ENCODE data around the gene CISD3. TPM values are rescaled to one million over a fixed set of nuclear protein-coding genes. Genes with fewer than 3 reads are reported as not detected.

Gene CISD3
- total and polyA plus RNA-seq, 2 of the 8 experiments (the other 6 are each of a cell fraction or from before 2014, with no cell fraction given): 9.4 to 11.1 TPM

DNA sequence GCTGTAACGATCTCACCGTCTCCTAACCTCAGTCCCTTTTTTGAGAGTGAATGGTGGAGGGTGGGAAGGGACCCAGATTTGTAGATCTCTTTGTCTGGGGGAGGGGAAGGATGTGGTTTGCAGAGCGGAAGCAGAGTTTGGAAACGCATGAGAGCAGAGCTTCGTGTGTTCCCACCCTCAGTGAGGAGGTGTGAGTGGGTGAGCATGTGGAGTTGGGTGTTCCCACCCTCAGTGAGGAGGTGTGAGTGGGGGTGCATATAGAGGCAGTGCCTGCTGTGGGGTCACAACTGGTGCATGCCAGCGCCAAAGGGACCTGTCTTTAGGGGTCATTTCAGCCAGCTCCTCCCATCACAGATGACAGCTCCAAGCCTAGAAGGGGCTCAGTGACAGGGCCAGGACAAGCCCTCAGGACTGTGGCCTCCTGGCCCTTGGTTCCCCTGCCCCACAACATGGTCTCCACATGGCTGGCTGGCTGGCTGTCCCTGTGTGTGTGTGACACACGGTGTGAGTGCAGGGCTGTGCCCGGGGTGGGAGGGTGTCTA lies 1.8 kb upstream of the CISD3 start (continued):
- TF ChIP-seq, protein P1, sequence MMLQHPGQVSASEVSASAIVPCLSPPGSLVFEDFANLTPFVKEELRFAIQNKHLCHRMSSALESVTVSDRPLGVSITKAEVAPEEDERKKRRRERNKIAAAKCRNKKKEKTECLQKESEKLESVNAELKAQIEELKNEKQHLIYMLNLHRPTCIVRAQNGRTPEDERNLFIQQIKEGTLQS (IDR thresholded peaks at IDR 0.05; ENCODE audit: insufficient read depth, low read depth, low read length): no peak
- TF ChIP-seq ASH2L (IDR thresholded peaks at IDR 0.05; ENCODE audit: low read length): no peak
- TF ChIP-seq PHF8 (conservative IDR thresholded peaks at IDR 0.05; ENCODE audit: low read depth, low read length): no peak
- TF ChIP-seq HDAC6 (IDR thresholded peaks at IDR 0.05; ENCODE audit: low read depth, low read length): no peak
- TF ChIP-seq POLR2AphosphoS5 (IDR thresholded peaks at IDR 0.05; ENCODE audit: low read depth, low read length): no peak
- no peak for TF ChIP-seq RNF2 (IDR thresholded peaks at IDR 0.05; ENCODE audit: borderline replicate concordance, low read depth, low read length, missing control alignments, poor library complexity, severe bottlenecking)

Measured in H1 (cell line).